NCI-H2107 treated with DMSO at 0.1 percent for 48 hours (cell line): Measurements from ENCODE around the gene PPP1R3A.

Experiments
- DNase-seq: peaks from one replicate; lab custom pipeline; 2025; ENCODE audit not compliant: unreplicated experiment; lab: John Stamatoyannopoulos, UW

PPP1R3A gene

DNA sequence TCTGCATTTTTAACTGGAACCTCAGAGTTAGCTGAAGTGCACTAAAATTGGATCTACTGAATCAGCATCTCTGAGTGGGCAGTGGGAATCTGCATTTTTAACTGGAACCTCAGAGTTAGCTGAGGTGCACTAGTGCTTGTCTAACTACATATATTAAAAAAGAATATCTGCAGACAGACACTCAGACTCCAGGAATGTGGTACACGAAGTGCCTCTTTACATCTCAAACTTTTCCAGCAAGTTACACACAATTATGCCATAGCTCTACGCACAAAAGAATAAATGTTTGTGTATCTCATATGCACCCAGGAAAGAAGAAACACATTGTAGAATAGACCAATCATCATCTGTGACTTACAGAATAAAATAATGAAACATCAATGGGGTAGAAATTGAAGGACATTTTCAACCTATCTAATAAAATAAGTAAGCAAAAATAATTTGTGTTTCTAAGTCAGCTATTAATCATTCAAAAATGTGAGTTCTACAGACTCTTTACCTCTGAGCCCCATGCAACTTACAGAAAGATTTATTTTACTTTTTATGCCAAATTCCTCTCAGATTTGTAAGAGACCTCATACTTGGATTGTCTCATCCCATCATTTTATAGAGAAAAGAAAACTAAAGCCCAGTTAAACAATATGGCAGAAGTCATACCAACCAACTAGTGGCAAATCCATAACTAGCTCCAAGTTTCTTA, 28.3 kb downstream of the PPP1R3A start:
- DNase-seq, result no peak

DNA sequence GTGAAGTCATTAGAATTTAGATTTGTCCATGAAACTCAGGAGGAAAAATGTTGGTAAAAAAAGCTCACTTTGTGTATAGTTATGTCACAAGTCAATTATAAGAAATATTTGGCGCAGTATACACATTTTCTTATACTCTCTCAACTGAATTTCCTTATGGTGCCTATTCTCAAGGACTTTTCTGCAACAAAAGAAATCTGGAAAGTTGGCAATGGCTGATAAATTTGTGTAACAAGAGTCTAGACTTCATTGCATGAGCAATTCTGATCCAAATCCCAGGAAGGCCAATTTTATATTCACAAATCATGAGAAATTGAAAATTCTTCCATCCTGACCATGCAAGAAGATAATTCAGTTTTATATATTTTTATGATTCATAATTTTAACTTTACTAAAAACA, 35.7 kb downstream of the PPP1R3A start:
- DNase-seq, result no peak

DNA sequence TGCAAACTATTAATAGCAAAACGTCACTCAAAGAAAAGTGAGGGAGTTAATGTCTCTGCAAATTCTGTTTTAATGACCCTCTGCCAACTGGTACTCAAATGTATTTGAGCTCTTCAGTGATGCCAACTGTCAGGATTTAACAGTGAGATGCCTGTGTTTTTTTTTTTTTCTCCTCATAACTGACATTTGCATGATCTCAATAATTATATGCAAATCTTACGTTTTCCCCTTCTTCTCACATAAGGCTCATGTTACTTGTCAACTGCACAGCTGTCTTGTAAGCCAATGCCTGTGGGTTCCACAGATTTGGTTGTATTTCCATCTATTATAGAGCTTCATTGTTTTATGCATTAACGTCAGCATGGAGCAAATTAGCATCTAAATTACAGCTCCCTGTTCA, 38.2 kb downstream of the PPP1R3A start:
- no peak for DNase-seq

DNA sequence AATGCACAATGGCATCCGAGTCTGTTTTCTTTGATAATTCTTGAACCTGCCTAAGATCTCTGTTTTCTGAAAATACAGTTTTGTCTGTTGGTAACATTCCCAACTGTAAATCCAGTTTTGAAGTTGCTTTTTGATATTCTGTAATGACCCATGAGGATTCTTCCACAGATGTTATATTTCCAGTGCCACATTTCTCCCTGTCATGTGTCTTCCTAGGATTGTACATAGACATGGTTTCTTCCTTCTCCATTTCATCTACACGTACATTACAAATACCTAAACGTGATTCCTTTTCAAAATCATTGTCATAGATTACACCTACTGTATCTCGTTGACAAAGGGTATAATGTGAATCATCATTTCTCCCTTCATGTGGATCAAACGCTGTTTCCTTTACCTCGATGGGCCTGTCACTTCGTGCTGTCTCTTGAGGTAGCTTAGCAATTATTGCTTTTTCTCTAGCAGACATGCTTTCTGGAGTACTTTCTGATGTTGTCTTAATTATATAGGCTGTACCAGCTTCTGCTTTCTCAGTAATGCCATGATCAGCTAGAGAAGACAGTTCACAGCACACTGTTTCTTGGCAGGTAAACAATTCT, 40.3 kb downstream of the PPP1R3A start:
- no peak for DNase-seq

DNA sequence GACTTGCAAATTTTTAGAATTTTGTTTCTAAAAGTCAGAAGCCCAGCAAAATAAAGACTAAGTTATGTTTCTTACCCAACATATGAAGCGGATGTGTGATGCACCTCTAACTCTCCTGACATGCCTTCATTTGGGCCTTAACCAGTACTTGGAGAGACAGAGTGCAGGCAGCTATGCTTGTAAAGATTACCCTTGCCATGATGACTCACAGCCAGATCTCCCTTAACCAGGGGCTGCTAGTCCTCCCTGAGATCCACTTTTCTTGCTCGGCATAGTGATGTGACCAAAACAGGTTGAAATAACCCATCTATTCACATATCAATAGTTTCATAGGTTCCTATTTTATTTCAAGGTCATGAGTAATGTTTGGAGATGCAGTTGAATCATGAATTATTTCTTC, 43.6 kb downstream of the PPP1R3A start:
- DNase-seq, result no peak

DNA sequence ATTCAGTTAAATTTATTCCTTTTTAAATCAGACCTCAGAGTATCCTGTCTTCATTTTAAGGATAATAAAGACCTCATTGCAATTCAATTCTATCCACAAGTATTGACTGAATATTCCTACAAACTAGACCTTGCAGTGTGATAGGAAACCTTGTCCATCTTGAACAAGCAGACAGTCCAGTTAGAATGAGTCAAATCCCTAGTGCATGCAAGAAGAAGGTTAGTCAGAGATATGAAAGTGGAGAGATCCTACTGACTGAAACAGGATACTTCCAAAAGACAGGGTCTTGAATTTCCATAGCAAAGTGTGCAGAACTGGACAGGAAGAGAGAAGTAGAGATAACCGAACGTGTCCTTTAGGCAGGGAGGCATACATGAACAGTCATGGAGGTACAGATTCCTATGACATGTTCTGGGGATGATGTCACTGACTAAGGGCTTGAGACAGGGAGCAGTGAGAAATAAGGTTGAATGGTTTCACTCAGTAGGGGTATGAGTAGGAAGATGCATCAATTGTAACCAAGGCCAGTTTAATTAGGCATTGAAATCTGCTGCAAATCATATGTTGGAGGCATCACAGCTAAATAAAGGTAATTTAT, 45.2 kb downstream of the PPP1R3A start:
- no peak for DNase-seq

DNA sequence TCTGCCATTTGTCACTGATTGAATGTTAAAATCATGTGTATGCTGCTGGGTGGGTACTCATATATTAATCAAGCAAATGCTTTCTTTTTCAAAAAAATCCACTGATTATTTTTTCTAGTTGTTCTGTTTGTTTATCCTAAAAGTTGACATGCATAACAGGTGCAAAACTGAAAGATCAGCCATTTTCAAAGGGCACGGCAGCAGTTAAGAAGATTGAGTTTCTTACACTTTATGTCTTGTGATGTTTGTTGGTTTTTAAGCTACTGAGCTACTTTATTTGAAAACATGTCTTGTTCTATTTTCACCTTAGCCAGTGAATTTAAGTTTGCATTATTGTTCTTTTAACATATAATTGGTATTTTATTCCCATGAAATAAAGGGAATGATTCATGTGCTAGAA, 45.8 kb downstream of the PPP1R3A start:
- no peak for DNase-seq

DNA sequence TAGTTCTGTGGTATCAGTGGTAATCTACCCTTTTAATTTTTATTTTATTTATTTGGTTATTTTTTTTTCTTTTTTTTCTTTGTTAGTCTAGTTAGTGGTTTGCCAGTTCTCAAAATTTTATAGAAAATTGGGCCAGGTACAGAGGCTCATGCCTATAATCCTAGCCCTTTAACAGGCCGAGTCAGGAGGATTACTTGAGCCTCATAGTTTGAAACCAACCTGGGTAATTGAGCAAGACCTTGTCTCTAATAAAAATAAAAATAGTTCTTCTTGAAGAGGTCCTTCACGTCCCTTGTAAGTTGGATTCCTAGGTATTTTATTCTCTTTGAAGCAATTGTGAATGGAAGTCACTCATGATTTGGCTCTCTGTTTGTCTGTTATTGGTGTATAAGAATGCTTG, 51.5 kb downstream of the PPP1R3A start:
- DNase-seq, result no peak

DNA sequence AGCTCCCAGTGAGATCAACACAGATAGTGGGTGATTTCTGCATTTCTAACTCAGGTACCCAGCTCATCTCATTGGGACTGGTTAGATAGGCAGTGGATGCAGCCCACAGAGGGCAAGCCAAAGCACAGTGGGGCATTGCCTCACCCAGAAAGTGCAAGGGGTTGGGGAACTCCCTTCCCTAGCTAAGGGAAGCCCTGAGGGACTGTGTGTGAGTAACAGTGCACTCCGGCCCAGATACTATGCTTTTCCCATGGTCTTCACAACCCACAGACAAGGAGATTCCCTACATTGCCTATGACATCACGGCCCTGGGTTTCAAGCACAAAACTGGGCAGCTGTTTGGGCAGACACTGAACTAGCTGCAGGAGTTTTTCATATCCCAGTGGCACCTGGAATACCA, 62.8 kb downstream of the PPP1R3A start:
- no peak for DNase-seq

DNA sequence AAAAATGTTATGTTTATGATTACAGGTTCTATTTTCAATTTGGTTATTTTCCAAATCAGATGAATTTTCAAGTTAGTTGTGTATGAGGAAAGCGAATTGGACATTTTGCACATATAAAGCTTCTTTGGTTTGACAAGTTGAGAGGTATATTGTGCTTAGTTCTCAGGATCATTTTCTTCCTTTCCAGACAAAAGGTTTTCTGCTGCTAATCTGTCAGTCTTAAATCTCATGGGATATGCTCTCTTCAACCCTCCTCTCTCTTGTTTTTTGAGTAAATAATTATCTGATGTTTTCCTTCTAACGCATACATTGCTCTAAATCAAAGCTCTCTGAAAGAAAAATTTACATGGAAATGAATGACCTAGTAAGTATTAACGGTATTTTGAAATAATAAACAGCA, 77.9 kb downstream of the PPP1R3A start:
- no peak for DNase-seq

DNA sequence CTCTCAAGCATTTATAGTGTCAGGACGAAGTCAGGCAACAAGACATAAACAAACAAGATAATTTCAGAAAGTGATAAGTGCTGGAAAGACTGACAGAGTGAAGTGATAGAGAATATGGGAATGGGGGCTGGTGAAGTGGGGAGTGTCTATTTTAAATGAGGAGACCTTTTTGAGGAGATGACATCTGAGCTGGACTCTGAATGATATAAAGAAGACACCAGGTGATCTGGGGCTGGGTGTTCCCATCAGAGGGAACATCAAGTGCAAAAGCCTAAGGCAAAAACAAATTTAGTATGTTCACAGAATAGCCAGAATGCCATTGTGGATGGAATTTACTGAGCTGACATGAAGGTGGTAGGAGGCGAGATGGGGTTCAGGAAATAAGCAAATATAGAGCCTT, 83.4 kb downstream of the PPP1R3A start:
- no peak for DNase-seq

DNA sequence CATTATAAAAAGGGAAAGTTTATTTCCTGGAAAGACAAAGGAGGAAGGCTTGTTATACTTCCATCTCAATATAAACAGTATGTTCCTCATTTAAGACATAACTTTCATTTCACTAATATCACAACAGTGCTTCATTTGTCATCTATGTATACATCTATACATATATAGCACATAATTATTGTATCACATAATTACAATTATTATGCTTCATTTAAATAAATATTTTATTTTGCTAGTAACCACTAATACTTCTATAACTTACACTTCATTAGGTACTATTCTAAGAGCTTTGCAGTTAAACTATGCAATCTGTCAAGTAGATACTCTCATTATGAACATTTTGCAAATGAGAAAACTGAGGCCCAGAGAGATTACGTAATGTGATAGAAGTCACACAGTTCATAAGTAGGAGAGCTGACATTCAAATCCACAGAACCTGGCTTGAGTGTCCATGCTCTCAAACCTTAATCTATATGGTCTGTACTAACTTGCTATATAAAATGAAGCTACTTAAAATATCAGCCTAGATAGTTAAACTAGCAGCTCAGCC, 86.5 kb downstream of the PPP1R3A start:
- no peak for DNase-seq

DNA sequence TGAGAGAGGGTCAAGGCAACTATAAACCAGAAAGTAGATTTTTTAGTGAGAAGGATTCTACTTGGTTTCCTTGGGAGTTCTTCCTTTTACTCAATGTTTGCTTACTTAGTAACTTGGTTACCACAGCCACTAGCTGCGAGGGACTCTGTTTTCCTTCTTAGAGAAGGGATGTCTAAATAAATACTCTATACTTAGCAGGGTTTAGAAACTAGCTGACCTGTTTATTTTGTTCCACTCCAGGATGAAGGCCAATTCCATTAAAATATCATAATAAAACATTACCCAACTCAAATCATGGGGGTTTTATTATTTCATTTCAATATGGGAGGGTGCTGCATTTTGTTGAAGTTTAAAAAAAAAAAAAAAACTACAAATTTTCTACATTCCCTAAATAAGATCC, 87.3 kb downstream of the PPP1R3A start:
- no peak for DNase-seq

DNA sequence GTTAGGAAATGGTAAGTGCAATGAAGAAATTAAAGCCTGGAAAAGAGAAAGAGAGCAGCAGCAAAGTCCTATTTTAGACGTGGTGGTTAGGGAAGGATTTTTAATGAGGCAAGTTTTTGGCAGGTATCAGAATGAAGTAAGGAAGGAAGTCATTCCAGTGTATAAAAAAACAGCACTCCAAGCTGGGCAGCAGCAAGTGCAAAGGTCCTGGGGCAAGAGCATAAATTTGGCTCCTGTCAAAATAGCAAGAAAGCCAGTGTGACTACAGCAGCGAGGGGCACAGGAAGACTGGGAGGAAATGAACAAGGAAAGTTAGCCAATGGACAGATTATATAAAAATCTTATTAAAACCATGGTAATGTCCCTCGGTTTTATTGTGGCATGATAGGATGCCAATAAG, 90.2 kb downstream of the PPP1R3A start:
- DNase-seq, result no peak
